K562 treated with DMSO at 1 percent for 12 hours (cell line): ENCODE results near the gene PTPN9. TPM values are rescaled to one million over a fixed set of nuclear protein-coding genes. Genes with fewer than 3 reads are reported as not detected.

Source experiments
- total RNA-seq: library from RNA; unstranded; fragments of 300-600 nt; gene quantifications from 2 replicates; pipeline ENCODE4 v1.2.3, GENCODE V29; 2022; ENCODE audit not compliant: insufficient read depth

The PTPN9 gene
- 13.3 and 28.2 TPM in 2 replicates for total RNA-seq

GRCh38 chr15:75578948-75579920 is at the start of gene PTPN9:
PTPN9 (minus strand) TSS chr15:75579315; CDS start chr15:75578776, 539 bp downstream.

GRCh38 chr15:75625542-75626347 is 46.6 kb upstream of the PTPN9 start, which contains the start of gene SNUPN:
SNUPN (minus strand) TSS chr15:75625725; CDS start chr15:75621051, 4,674 bp downstream.

GRCh38 chr15:75451674-75452363 is 127.3 kb downstream of the PTPN9 start, which contains the start of gene SIN3A:
SIN3A (minus strand) TSS chr15:75451690; CDS start chr15:75430375, 21,315 bp downstream.

Other genes starting within 250 kb of the PTPN9 start
- gene COMMD4, start 243.3 kb downstream of the PTPN9 start, total RNA-seq, result 77.0 and 101 TPM in 2 replicates
- 1.5 and 6.3 TPM in 2 replicates for gene NEIL1, start 232.3 kb downstream of the PTPN9 start, total RNA-seq
- 36.6 and 70.2 TPM in 2 replicates for gene MAN2C1, start 210.7 kb downstream of the PTPN9 start, total RNA-seq
- gene SIN3A, start 127.6 kb downstream of the PTPN9 start, total RNA-seq, result 9.1 and 32.6 TPM in 2 replicates
- gene SNUPN, start 46.4 kb upstream of the PTPN9 start, total RNA-seq, result 15.5 and 32.0 TPM in 2 replicates
- 191 and 208 TPM in 2 replicates for gene IMP3, start 60.9 kb upstream of the PTPN9 start, total RNA-seq
- 8.7 and 19.4 TPM in 2 replicates for gene SNX33, start 68.6 kb upstream of the PTPN9 start, total RNA-seq
- 0.35 TPM in 1 of 2 replicates, not detected in the other for gene CSPG4, start 133.5 kb upstream of the PTPN9 start, total RNA-seq